ENCODE data around the gene RPS8. TPM values are rescaled to one million over a fixed set of nuclear protein-coding genes. Genes with fewer than 3 reads are reported as not detected.

The RPS8 gene
- total RNA-seq, 1 donor from 2014 or later = 2,183 TPM

- intact Hi-C loops (cut with micrococcal nuclease) = no loop called here
Observed at GRCh38 chr1:44778705-44779576, 3.6 kb downstream of the RPS8 start.

- intact Hi-C loops (cut with micrococcal nuclease) = no loop called here
Observed at GRCh38 chr1:44780583-44781121, 5.3 kb downstream of the RPS8 start.

GRCh38 chr1:44783697-44784093, 8.4 kb downstream of the RPS8 start:
- intact Hi-C loops (cut with micrococcal nuclease) = no loop called here

GRCh38 chr1:44784094-44785028, 9.0 kb downstream of the RPS8 start:
- intact Hi-C loops (cut with micrococcal nuclease) = loop anchor here (5.0 kb wide), 1 partner anchor 228 kb away; the partner anchor contains the start of genes HECTD3 and UROD

GRCh38 chr1:44785029-44785380, 9.7 kb downstream of the RPS8 start:
- intact Hi-C loops (cut with micrococcal nuclease) = loop anchor here (5.0 kb wide), 1 partner anchor 227 kb away; the partner anchor contains the start of genes HECTD3 and UROD

- intact Hi-C loops (cut with micrococcal nuclease) = loop anchor here (1.0 to 5.0 kb wide), 2 partner anchors 34 to 227 kb away; partner anchors contain the start of genes HECTD3 and UROD
Observed at GRCh38 chr1:44785501-44786137, 10.3 kb downstream of the RPS8 start.

GRCh38 chr1:44786138-44786840, 10.9 kb downstream of the RPS8 start:
- intact Hi-C loops (cut with micrococcal nuclease) = loop anchor here (1.0 to 5.0 kb wide), 2 partner anchors 33 to 226 kb away; partner anchors contain the start of genes HECTD3 and UROD

GRCh38 chr1:44786841-44787426, 11.6 kb downstream of the RPS8 start:
- intact Hi-C loops (cut with micrococcal nuclease) = loop anchor here (1.0 to 5.0 kb wide), 2 partner anchors 32 to 225 kb away; partner anchors contain the start of genes HECTD3 and UROD

GRCh38 chr1:44787506-44787905, 12.2 kb downstream of the RPS8 start:
- intact Hi-C loops (cut with micrococcal nuclease) = loop anchor here (5.0 kb wide), 1 partner anchor 225 kb away; the partner anchor contains the start of genes HECTD3 and UROD

- intact Hi-C loops (cut with micrococcal nuclease) = loop anchor here (5.0 kb wide), 1 partner anchor 224 kb away; the partner anchor contains the start of genes HECTD3 and UROD
Observed at GRCh38 chr1:44788120-44788860, 12.9 kb downstream of the RPS8 start, which contains the start of gene BEST4. Gene BEST4, minus strand, starts transcription at chr1:44788170. Its CDS starts 465 bp downstream, at chr1:44787705.

GRCh38 chr1:44790968-44791801, 15.8 kb downstream of the RPS8 start:
- intact Hi-C loops (cut with micrococcal nuclease) = no loop called here

GRCh38 chr1:44792736-44793502, 17.6 kb downstream of the RPS8 start:
- intact Hi-C loops (cut with micrococcal nuclease) = no loop called here

- intact Hi-C loops (cut with micrococcal nuclease) = loop anchor here (2.0 to 5.0 kb wide), 2 partner anchors 39 to 505 kb away; no protein-coding TSS in a partner anchor
Observed at GRCh38 chr1:44797886-44798285, 22.5 kb downstream of the RPS8 start.

GRCh38 chr1:44798481-44799365, 23.4 kb downstream of the RPS8 start:
- intact Hi-C loops (cut with micrococcal nuclease) = loop anchor here (2.0 to 5.0 kb wide), 2 partner anchors 39 to 504 kb away; no protein-coding TSS in a partner anchor

- intact Hi-C loops (cut with micrococcal nuclease) = loop anchor here (2.0 to 5.0 kb wide), 9 partner anchors 19 to 887 kb away; partner anchors contain the start of genes GPBP1L1, HECTD3, NASP and RNU5D-1
Observed at GRCh38 chr1:44799770-44800584, 24.6 kb downstream of the RPS8 start, which contains the start of gene PLK3. Gene PLK3, plus strand, starts transcription at chr1:44800377. Its CDS starts 87 bp downstream, at chr1:44800464.

Measured in T-helper 2 cell treated with Interferon-gamma antibody and Interleukin-4, amounts not matched to agents 100 ng/mL and 5 ng/mL, for 36 hours (primary cell).